ENCODE measurements around the gene CRY1.

DNA sequence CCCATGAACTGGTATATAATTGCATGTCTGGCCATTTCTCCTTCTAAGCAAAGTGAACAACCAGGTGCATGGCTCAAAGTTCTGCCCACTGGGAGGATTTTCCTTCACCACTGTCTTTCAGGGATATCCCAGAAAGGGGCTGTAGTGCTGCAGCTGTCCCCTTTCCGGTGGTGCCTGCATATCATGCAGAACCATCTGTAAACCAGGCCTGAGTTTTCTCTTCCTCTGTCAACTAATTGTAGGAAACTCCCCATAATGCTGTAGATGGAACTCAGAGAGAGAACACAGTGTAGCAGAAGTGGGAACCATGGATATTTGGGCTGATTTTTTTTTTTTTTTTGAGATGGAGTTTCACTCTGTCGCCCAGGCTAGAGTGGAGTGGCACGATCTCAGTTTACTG lies 45.6 kb upstream of the CRY1 start:
- TF ChIP-seq, protein P1, sequence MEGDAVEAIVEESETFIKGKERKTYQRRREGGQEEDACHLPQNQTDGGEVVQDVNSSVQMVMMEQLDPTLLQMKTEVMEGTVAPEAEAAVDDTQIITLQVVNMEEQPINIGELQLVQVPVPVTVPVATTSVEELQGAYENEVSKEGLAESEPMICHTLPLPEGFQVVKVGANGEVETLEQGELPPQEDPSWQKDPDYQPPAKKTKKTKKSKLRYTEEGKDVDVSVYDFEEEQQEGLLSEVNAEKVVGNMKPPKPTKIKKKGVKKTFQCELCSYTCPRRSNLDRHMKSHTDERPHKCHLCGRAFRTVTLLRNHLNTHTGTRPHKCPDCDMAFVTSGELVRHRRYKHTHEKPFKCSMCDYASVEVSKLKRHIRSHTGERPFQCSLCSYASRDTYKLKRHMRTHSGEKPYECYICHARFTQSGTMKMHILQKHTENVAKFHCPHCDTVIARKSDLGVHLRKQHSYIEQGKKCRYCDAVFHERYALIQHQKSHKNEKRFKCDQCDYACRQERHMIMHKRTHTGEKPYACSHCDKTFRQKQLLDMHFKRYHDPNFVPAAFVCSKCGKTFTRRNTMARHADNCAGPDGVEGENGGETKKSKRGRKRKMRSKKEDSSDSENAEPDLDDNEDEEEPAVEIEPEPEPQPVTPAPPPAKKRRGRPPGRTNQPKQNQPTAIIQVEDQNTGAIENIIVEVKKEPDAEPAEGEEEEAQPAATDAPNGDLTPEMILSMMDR (IDR thresholded peaks at IDR 0.05), result no peak
- TF ChIP-seq POLR2AphosphoS5 (IDR thresholded peaks at IDR 0.05) (no peak), POLR2A (IDR thresholded peaks at IDR 0.05) (no peak), EP300 (IDR thresholded peaks at IDR 0.05) (no peak)

All from stomach (tissue), 4 donors.